Esophagus squamous epithelium (tissue), 4 donors: ENCODE measurements around the gene AWAT1.

Source experiments
- POLR2A ChIP-seq, 4 donors: fragments of 450-650 bp; IDR thresholded peaks; one replicate each; pipeline ENCODE4 v1.6.1; 2017; ENCODE audit warnings: antibody characterized with exemption in 4 of 4, mild to moderate bottlenecking in 4 of 4, moderate library complexity in 3 of 4
- TF ChIP-seq, protein P1 (sequence below), 6 experiments: fragments of 450-650 bp in 4 of 6; fragments of 200-600 bp in 2 of 6; sonication (generic) in 2 of 6; IDR thresholded peaks; one replicate each; pipeline ENCODE4 v1.5.1; 2016 to 2019; ENCODE audit warnings: antibody characterized with exemption in 6 of 6, mild to moderate bottlenecking in 4 of 6, moderate library complexity in 4 of 6

- TF ChIP-seq, protein P1, sequence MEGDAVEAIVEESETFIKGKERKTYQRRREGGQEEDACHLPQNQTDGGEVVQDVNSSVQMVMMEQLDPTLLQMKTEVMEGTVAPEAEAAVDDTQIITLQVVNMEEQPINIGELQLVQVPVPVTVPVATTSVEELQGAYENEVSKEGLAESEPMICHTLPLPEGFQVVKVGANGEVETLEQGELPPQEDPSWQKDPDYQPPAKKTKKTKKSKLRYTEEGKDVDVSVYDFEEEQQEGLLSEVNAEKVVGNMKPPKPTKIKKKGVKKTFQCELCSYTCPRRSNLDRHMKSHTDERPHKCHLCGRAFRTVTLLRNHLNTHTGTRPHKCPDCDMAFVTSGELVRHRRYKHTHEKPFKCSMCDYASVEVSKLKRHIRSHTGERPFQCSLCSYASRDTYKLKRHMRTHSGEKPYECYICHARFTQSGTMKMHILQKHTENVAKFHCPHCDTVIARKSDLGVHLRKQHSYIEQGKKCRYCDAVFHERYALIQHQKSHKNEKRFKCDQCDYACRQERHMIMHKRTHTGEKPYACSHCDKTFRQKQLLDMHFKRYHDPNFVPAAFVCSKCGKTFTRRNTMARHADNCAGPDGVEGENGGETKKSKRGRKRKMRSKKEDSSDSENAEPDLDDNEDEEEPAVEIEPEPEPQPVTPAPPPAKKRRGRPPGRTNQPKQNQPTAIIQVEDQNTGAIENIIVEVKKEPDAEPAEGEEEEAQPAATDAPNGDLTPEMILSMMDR (IDR thresholded peaks at IDR 0.05): no peak
- no peak for TF ChIP-seq POLR2A (IDR thresholded peaks at IDR 0.05)
Measured at GRCh38 chrX:70252491-70252890, 18.0 kb downstream of the AWAT1 start.
